ENCODE measurements around the gene TNFRSF18.

The TNFRSF18 gene

DNA sequence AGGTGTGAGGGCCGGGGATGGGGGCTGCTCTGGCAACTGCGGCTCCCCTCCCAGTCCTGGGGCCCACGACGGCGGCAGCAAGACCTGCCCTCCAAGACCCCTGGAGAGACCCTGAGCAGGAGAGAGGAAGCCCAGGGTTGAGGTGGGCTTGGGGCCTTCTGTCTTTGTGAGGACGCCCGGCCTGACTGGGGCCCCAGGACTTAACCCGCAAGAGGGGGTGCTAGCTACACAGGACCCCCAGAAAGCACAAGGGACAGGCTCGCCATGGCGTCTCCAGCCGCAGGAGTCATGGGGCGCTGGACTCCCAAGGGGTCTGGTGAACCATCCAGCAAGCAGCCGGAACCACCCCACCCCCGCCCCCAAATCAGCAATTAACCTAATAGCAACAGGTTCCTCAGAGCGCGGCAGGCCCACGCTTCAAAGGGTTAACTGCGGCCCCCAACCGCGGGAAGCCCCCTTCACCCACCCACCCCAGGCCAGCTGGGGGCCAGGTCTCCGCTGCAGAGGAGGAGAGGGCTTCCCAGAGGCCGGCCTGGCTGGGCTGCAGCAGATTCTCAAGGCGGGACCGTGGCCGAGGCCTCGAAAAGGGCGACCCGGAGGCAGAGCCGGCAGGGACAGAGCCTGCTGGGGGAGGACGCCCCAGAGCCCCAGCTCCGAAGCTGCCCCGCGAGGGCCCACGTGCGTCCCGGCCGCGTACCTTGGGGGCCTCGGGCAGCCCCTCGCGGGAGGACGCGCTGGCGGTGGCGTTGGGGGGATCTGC is 39.6 kb upstream of the TNFRSF18 start:
- DNase-seq (ENCODE audit: insufficient read length): no peak
- no peak for FAIRE-seq
- TF ChIP-seq TAF1 (IDR thresholded peaks at IDR 0.05; ENCODE audit: borderline replicate concordance, low read depth, low read length): no peak
- no peak for TF ChIP-seq POLR2AphosphoS5 (IDR thresholded peaks at IDR 0.05; ENCODE audit: low read depth, low read length)
- no peak for TF ChIP-seq POLR2A (IDR thresholded peaks at IDR 0.05; ENCODE audit: low read depth, low read length)

DNA sequence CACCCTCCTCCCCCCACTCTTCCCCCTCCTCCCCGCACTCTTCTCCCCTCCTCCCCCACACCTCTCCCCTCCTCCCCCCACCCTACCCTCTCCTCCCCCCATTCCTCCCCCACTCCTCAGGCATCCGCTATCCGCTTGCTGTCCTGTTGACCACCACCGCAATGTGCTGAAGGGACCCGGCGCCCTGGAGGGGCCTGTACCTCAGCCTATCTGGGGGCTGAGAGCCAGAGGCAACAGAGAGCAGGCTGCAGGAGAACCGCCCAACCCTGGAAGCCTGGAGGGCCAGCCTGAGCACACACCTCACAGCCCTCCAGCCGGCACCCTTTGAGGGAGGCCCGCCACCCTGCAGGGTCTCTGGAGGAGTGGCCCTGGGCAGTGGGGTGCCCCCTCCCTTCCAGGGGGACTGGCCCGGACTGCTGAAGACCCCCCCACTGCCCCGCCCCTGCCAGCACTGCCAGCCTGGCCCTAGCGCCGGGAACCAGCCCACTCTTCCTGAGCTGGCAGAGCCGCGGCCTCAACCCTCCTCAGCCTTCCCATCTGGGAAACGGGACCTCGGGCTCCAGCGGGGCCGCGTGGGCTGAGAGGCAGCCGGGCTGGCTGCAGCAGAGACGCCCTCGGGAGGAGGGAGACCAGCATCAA is 38.9 kb upstream of the TNFRSF18 start:
- TF ChIP-seq POLR2A (IDR thresholded peaks at IDR 0.05; ENCODE audit: low read depth, low read length): no peak
- no peak for TF ChIP-seq POLR2AphosphoS5 (IDR thresholded peaks at IDR 0.05; ENCODE audit: low read depth, low read length)
- no peak for TF ChIP-seq TAF1 (IDR thresholded peaks at IDR 0.05; ENCODE audit: borderline replicate concordance, low read depth, low read length)
- FAIRE-seq (no peak), DNase-seq (ENCODE audit: insufficient read length) (no peak)

DNA sequence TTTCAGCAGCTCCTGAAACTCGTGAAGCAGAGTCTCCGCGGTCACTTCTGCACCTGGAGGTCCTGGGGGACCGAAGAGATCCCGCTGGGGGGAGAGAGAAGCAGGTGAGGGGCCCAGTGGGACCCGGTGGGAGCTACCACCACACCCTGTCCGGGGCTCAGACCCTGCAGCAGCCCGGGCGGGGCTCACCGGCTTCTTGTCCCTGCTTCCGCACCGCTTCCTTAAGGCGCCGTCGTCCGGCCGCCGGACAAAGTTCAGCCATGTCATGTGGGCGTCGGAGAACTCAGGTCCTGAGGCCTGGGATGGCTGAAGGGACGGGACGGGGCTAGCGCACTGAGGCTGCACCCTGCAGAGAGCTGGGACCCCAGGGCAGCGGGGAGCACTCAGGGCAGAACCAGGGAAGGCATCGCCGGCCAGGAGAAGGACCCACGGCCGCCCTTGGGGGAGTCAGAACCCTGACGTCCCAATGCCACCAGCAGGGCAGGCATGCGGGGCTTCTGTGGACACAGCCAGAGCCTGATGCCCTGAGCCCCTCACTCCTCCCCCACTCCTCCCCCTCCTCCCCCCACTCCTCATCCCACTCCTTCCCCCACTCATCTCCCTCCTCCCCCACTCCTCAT is 37.9 kb upstream of the TNFRSF18 start:
- FAIRE-seq (no peak), DNase-seq (ENCODE audit: insufficient read length) (no peak)
- TF ChIP-seq POLR2AphosphoS5 (IDR thresholded peaks at IDR 0.05; ENCODE audit: low read depth, low read length) (no peak), TAF1 (IDR thresholded peaks at IDR 0.05; ENCODE audit: borderline replicate concordance, low read depth, low read length) (no peak), POLR2A (IDR thresholded peaks at IDR 0.05; ENCODE audit: low read depth, low read length) (no peak)

DNA sequence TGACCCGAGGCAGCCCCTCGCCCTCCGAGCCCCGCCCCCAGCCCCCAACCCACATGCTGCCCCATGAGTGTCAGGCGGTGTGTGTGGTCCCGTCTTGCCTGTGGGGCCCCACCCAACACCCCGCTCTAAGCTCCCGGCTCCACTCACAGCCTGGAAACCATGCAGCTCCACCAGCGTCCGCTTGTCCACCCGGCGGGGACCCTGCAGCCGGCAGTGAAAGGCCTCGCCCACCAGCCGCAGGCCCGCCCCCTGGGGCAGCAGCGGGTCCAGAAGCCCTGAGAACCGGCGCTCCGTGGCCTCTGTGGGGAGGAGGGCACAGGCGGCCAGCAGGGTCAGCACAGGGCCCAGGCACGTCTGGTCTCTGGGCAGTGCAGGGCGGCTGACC is 37.4 kb upstream of the TNFRSF18 start:
- TF ChIP-seq TAF1 (IDR thresholded peaks at IDR 0.05; ENCODE audit: borderline replicate concordance, low read depth, low read length): no peak
- no peak for TF ChIP-seq POLR2A (IDR thresholded peaks at IDR 0.05; ENCODE audit: low read depth, low read length)
- TF ChIP-seq POLR2AphosphoS5 (IDR thresholded peaks at IDR 0.05; ENCODE audit: low read depth, low read length): no peak
- FAIRE-seq (no peak), DNase-seq (ENCODE audit: insufficient read length) (no peak)

DNA sequence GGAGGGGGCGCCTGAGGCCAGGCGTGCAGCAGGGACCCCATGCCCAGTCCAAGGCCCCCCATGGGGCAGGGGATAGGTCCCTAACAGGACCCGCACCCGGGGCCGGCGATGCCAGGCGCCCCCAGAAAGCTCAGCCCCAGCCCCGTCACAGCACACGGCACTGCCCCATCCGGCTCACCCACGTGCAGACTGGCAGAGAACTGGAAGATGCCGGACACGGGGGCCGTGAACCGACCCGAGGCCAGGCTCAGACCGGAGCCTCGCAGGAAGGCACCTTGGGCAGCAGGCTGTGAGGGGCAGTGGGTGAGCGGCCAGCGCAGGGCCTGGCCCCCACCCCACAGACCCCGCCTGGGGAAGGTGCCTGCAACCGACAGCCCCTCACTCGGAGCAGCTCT is 36.9 kb upstream of the TNFRSF18 start:
- DNase-seq (ENCODE audit: insufficient read length) (no peak), FAIRE-seq (no peak)
- TF ChIP-seq TAF1 (IDR thresholded peaks at IDR 0.05; ENCODE audit: borderline replicate concordance, low read depth, low read length) (no peak), POLR2AphosphoS5 (IDR thresholded peaks at IDR 0.05; ENCODE audit: low read depth, low read length) (no peak), POLR2A (IDR thresholded peaks at IDR 0.05; ENCODE audit: low read depth, low read length) (no peak)

DNA sequence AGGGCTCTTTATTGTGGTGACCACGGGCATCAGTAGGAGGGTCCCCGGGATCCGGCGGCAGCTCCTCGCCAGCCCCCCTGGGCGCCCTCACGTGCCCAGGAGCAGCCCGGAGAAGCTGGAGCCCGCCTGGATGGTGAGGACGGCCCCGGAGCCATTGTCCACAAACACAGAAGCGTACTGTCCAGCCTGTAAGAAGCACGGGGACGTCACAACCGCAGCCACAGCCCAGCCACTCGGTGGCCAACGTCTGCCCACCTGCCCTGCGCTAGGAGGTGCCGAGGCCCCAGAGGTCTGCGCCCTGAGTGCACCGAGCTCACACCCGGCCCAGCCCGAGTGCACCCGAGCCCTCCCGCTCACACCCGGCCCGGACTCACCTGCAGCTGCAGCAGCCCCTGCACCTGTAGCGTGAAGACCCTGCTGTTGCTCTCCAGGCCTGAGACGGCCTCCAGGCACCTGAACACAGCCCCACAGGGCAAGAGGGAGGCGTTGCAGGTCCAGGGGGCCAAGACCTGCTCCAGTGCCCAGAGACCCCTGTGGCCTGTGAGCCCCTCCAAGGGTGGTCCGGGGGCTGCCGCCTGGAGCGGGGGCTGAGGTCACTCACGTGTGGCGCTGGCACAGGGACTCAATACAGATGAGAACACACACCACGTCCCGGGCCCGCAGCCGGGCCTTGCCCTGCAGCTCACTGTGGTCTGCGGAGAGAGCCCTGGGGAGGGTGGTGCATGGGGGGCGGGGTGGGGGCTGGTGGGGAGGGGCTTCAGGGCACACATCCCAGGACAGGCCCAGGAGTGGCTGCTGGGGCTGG is 36.3 kb upstream of the TNFRSF18 start:
- no peak for DNase-seq (ENCODE audit: insufficient read length)
- TF ChIP-seq TAF1 (IDR thresholded peaks at IDR 0.05; ENCODE audit: borderline replicate concordance, low read depth, low read length) (no peak), POLR2A (IDR thresholded peaks at IDR 0.05; ENCODE audit: low read depth, low read length) (no peak), POLR2AphosphoS5 (IDR thresholded peaks at IDR 0.05; ENCODE audit: low read depth, low read length) (no peak)
- FAIRE-seq: no peak

DNA sequence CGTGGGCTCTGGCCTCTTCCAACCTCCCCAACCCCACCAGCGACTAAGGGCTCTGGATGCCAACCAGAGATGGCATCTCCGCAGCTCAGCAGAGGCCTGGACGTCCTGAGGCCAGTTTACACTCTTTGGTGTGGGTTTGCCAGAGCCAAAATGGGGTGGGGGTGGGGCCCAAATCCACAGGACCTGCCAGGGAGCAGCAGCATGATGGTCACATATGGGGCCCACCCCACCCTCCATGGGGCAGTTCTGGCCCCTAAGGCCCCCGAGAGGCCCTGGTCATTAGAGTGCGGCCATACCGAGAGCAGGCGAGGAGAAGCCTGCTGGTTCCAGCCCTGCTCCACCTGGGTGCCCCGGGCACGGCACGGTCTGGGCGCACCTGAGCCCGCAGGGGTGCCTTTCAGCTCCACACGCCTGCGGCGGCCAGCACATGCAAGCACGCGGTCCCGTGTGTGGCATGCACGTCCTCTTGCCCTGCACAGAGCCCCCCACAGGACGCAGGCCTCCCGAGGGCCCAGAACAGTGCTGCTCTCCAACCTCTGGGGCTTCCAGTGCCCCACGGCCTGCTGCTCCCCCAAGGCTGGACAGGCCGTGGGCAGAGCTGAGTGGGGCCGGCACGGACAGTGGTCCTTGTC is 35.3 kb upstream of the TNFRSF18 start:
- TF ChIP-seq POLR2AphosphoS5 (IDR thresholded peaks at IDR 0.05; ENCODE audit: low read depth, low read length): no peak
- no peak for FAIRE-seq

DNA sequence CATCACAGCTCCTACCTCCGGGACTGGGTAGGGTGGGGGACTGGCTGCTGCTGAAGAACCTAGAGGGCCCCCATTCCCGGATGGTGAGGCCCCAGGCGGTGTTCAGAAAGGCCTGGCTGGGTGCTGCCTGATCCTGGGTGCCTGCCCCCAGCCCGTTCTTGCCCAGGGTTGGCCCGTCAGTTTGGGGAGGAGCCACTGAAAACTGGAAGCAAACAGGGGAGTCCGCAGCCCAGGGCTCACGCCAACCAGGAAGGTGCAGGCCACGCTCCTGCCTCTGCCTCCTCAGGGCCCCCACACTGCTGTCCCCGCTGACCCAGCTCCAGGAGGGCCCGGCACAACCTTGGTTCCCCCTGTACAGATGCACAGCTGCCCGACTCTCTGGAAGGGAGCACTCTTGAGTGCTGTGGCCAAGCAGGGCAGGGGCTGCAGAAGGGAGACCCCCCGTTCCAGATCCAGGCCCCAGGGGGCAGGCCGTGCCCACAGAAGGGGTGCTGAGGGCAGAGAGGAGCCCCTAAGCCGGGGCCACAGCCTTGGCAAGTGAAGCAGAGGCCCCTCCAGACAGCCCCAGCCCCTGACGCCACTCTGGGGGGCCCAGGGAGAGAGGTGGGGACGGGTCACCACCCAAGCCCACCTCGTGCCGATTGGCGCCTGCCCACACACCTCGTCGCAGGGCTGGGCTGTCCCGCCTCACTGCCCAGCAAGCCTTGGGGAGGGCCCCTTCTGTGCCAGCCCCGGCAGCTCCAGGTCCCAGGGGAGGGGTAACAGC is 34.6 kb upstream of the TNFRSF18 start:
- no peak for FAIRE-seq
- no peak for DNase-seq (ENCODE audit: insufficient read length)
- TF ChIP-seq POLR2AphosphoS5 (IDR thresholded peaks at IDR 0.05; ENCODE audit: low read depth, low read length): no peak

More for the DNA sequence above, 35.3 kb upstream of the TNFRSF18 start:
- no peak for DNase-seq (ENCODE audit: insufficient read length)

DNA sequence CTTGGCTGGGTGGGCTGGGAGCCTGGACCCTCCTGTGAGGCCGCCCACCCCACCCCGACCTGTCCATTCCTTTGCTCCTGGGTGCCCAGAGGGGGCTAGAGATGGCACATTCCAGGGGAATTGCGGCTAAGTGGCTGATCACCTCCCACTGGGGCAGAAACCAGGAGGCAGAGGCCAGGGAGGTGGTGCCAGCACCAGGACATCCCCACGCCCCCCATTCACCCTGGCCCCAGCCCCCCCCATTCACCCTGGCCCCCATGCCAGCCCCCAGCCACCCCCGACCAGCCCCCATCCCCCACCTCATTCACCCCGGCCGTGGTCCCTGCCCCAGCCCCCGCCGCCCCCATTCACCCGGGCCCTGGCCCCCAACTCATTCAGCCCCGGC is 33.9 kb upstream of the TNFRSF18 start:
- TF ChIP-seq POLR2A (IDR thresholded peaks at IDR 0.05; ENCODE audit: low read depth, low read length) (no peak), POLR2AphosphoS5 (IDR thresholded peaks at IDR 0.05; ENCODE audit: low read depth, low read length) (no peak), TAF1 (IDR thresholded peaks at IDR 0.05; ENCODE audit: borderline replicate concordance, low read depth, low read length) (no peak)
- DNase-seq (ENCODE audit: insufficient read length) (no peak), FAIRE-seq (no peak)

DNA sequence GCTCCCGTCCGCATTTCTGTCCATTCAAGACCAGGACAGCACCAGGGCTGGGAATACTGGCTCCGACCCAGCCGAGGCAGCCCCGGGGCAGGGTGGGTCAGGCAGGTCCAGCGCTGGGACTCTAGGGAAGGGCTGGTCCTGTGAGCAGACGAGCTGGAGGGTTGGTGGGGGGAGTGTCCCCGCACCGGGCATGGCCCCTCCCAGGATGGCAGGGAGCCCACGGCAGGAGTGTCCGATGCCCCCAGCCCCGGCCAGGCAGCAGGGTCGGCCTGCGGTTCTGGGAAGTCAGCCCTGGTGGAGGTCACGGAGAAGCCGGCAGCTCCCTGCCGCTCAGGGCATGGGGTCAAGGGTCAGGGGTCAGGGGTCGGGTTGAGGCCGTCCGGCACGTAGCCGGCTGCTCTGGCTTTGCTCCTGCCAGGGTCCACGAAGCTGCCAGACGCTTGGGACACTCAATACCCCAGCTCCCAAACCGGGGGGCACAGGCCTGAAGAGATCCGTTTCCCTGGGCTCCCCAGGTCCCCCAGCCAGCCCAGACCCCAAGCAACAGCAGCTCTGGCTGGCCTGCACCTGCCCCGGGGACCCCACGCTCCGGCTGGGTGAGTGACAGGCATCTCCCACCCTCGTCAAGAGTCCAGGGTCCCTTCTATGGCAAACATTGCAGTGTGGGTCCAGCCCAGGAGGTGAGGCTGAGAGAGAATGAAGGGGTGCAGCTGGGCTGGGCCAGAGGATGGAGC is 33.4 kb upstream of the TNFRSF18 start:
- TF ChIP-seq POLR2A (IDR thresholded peaks at IDR 0.05; ENCODE audit: low read depth, low read length) (no peak), TAF1 (IDR thresholded peaks at IDR 0.05; ENCODE audit: borderline replicate concordance, low read depth, low read length) (no peak), POLR2AphosphoS5 (IDR thresholded peaks at IDR 0.05; ENCODE audit: low read depth, low read length) (no peak)
- FAIRE-seq: no peak

More for the DNA sequence above, 33.4 kb upstream of the TNFRSF18 start:
- no peak for DNase-seq (ENCODE audit: insufficient read length)

Data from GM12892 (cell line).